ENCODE results near the gene SDC3.

The SDC3 gene

DNA sequence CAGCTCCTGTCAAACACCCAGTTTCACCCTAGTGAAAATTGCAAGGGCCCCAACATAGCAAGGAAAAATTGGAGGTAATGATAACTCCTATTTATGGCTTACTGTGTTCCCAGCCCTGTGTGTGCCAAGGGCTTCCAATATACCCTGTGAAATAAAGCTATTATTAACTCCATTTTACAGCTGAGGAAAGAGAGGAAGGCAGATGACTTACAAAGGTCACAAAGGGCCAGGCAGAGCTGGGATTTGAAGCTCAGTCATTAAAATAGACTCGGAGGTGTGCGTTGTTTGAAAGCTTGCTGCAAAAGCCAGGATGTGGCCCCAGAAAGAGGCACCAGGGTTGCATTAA is 20.2 kb upstream of the SDC3 start:
- no peaks in the 10 kb centered on the region for H3K4me1 ChIP-seq (ENCODE audit: control insufficient read depth, insufficient read depth, low read length, unreplicated experiment)
- H3K79me2 ChIP-seq (ENCODE audit: control insufficient read depth, insufficient read depth, low read length, unreplicated experiment): no peaks in the 10 kb centered on the region
- H3K27ac ChIP-seq (ENCODE audit: low read depth, low read length): no peak overlapping the region
- no peak overlapping the region for H3K4me3 ChIP-seq (ENCODE audit: low read depth, low read length)
- no peaks in the 10 kb centered on the region for H3K27me3 ChIP-seq (ENCODE audit: insufficient read depth, low read length)
- H2AFZ ChIP-seq (ENCODE audit: low read length, unreplicated experiment): no peak overlapping the region
- H3K36me3 ChIP-seq (ENCODE audit: insufficient read depth, low read length): 0 out of 2 replicates have a peak, but pooled peaks cover 7% of the 10 kb centered on the region

GRCh38 chr1:30928171-30928570 is 19.6 kb upstream of the SDC3 start:
- no peaks in the 10 kb centered on the region for H3K4me1 ChIP-seq (ENCODE audit: control insufficient read depth, insufficient read depth, low read length, unreplicated experiment)
- 0 out of 2 replicates have a peak, but pooled peaks cover 7% of the 10 kb centered on the region for H3K36me3 ChIP-seq (ENCODE audit: insufficient read depth, low read length)
- no peaks in the 10 kb centered on the region for H3K79me2 ChIP-seq (ENCODE audit: control insufficient read depth, insufficient read depth, low read length, unreplicated experiment)
- H3K27me3 ChIP-seq (ENCODE audit: insufficient read depth, low read length): no peaks in the 10 kb centered on the region
- no peak overlapping the region for H2AFZ ChIP-seq (ENCODE audit: low read length, unreplicated experiment)
- no peak overlapping the region for H3K27ac ChIP-seq (ENCODE audit: low read depth, low read length)
- no peak overlapping the region for H3K4me3 ChIP-seq (ENCODE audit: low read depth, low read length)

DNA sequence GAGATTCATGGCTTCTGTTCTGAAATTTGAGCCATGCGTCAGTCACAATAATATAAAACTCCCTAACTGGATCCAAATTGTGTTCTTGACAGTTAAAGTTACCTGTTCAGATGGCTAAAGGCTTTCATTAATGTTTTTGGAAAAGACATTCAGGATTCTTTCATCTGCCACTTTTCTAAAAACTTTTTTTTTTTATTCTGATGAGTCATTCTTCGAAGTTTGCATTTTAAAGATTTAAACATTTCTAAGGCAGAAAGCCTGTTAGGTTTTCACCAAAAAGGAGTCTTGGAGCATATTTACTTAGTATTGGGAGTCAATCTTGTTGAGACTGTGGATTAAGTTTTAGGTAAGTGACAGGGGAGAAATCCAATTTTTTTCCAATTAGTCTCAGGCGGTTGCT is 18.9 kb upstream of the SDC3 start:
- no peaks in the 10 kb centered on the region for H3K79me2 ChIP-seq (ENCODE audit: control insufficient read depth, insufficient read depth, low read length, unreplicated experiment)
- 0 out of 2 replicates have a peak, but pooled peaks cover 5% of the 10 kb centered on the region for H3K36me3 ChIP-seq (ENCODE audit: insufficient read depth, low read length)
- no peak overlapping the region for H2AFZ ChIP-seq (ENCODE audit: low read length, unreplicated experiment)
- no peaks in the 10 kb centered on the region for H3K4me1 ChIP-seq (ENCODE audit: control insufficient read depth, insufficient read depth, low read length, unreplicated experiment)
- no peak overlapping the region for H3K27ac ChIP-seq (ENCODE audit: low read depth, low read length)
- H3K27me3 ChIP-seq (ENCODE audit: insufficient read depth, low read length): no peaks in the 10 kb centered on the region
- H3K4me3 ChIP-seq (ENCODE audit: low read depth, low read length): no peak overlapping the region

- Histone ChIP-seq H3K4me3 (ENCODE audit: low read depth, low read length) (no peak overlapping the region), H3K27me3 (ENCODE audit: insufficient read depth, low read length) (no peaks in the 10 kb centered on the region), H3K79me2 (ENCODE audit: control insufficient read depth, insufficient read depth, low read length, unreplicated experiment) (no peaks in the 10 kb centered on the region), H3K4me1 (ENCODE audit: control insufficient read depth, insufficient read depth, low read length, unreplicated experiment) (no peaks in the 10 kb centered on the region), H2AFZ (ENCODE audit: low read length, unreplicated experiment) (no peak overlapping the region), H3K27ac (ENCODE audit: low read depth, low read length) (no peak overlapping the region), H3K36me3 (ENCODE audit: insufficient read depth, low read length) (no peaks in the 10 kb centered on the region)
These were observed 15.0 kb upstream of the SDC3 start for GRCh38 chr1:30923597-30923996.

DNA sequence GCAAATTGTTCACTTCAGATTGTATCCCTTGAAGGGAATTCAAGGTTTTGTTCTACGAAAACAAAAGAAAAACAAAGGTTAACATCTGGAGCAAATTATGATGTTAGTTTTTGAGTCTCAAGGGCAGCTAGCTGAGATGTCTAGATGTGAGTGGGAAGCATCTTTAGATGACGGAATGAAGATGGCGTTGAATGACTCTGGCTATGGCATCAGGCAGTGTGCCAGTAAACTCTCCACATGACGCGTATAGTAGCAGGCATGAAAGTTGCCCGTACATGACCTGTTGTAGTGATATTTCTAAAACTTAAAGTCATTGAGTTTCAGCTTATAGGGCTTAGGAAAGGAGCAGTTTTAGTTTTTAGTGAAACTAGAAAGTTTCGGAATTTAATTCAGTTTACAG is 12.3 kb upstream of the SDC3 start:
- no peaks in the 10 kb centered on the region for H3K79me2 ChIP-seq (ENCODE audit: control insufficient read depth, insufficient read depth, low read length, unreplicated experiment)
- no peaks in the 10 kb centered on the region for H3K4me1 ChIP-seq (ENCODE audit: control insufficient read depth, insufficient read depth, low read length, unreplicated experiment)
- H3K27me3 ChIP-seq (ENCODE audit: insufficient read depth, low read length): no peaks in the 10 kb centered on the region
- no peak overlapping the region for H3K27ac ChIP-seq (ENCODE audit: low read depth, low read length)
- no peak overlapping the region for H2AFZ ChIP-seq (ENCODE audit: low read length, unreplicated experiment)
- H3K36me3 ChIP-seq (ENCODE audit: insufficient read depth, low read length): no peaks in the 10 kb centered on the region
- H3K4me3 ChIP-seq (ENCODE audit: low read depth, low read length): no peak overlapping the region

- Histone ChIP-seq H3K27ac (ENCODE audit: low read depth, low read length) (no peak overlapping the region), H3K79me2 (ENCODE audit: control insufficient read depth, insufficient read depth, low read length, unreplicated experiment) (no peaks in the 10 kb centered on the region), H3K36me3 (ENCODE audit: insufficient read depth, low read length) (no peaks in the 10 kb centered on the region), H3K4me1 (ENCODE audit: control insufficient read depth, insufficient read depth, low read length, unreplicated experiment) (no peaks in the 10 kb centered on the region), H3K27me3 (ENCODE audit: insufficient read depth, low read length) (no peaks in the 10 kb centered on the region), H3K4me3 (ENCODE audit: low read depth, low read length) (no peak overlapping the region), H2AFZ (ENCODE audit: low read length, unreplicated experiment) (no peak overlapping the region)
These were observed 10.7 kb upstream of the SDC3 start for GRCh38 chr1:30919025-30919881.

- Histone ChIP-seq H3K4me1 (ENCODE audit: control insufficient read depth, insufficient read depth, low read length, unreplicated experiment) (no peaks in the 10 kb centered on the region), H3K79me2 (ENCODE audit: control insufficient read depth, insufficient read depth, low read length, unreplicated experiment) (no peaks in the 10 kb centered on the region), H2AFZ (ENCODE audit: low read length, unreplicated experiment) (no peak overlapping the region), H3K27ac (ENCODE audit: low read depth, low read length) (no peak overlapping the region), H3K36me3 (ENCODE audit: insufficient read depth, low read length) (no peaks in the 10 kb centered on the region), H3K4me3 (ENCODE audit: low read depth, low read length) (no peak overlapping the region), H3K27me3 (ENCODE audit: insufficient read depth, low read length) (no peaks in the 10 kb centered on the region)
These were observed 7.7 kb upstream of the SDC3 start for GRCh38 chr1:30916296-30916695.

DNA sequence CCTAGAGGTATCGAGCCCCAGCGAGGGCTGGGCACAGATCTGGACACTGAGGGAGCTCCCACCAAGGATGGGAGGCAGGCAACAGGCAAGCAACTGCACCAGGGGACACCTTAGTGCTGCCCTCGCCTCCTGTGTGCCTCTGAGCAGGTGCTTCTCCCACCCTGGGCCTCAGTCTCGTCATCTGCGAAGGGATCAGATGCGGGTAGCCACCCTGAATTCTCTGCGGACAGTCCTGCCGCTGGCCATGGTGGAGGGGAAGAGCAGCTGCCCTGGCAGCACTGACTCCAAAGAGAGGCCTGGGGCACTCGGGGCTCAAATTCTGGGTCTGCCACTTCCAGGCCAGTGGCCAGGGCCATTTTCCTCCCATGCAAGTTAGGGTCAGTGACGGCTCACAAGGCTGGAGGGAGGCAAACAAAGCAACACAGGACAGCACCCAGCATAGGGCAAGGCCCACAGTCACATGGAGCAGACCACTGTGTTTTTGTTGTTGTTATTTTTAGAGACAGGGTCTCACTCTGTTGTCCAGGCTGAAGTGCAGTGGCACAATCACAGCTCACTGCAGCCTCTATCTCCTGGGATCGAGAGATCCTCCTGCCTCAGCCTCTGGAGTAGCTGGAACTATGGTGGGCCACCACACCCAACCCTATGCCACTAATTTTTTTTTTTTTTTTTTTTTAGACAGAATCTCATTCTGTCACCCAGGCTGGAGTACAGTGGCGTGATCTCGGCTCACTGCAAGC is 7.1 kb upstream of the SDC3 start:
- no peaks in the 10 kb centered on the region for H3K79me2 ChIP-seq (ENCODE audit: control insufficient read depth, insufficient read depth, low read length, unreplicated experiment)
- H3K4me1 ChIP-seq (ENCODE audit: control insufficient read depth, insufficient read depth, low read length, unreplicated experiment): no peaks in the 10 kb centered on the region
- H3K27me3 ChIP-seq (ENCODE audit: insufficient read depth, low read length): no peaks in the 10 kb centered on the region
- no peak overlapping the region for H3K27ac ChIP-seq (ENCODE audit: low read depth, low read length)
- no peak overlapping the region for H3K4me3 ChIP-seq (ENCODE audit: low read depth, low read length)
- H2AFZ ChIP-seq (ENCODE audit: low read length, unreplicated experiment): no peak overlapping the region
- no peaks in the 10 kb centered on the region for H3K36me3 ChIP-seq (ENCODE audit: insufficient read depth, low read length)

DNA sequence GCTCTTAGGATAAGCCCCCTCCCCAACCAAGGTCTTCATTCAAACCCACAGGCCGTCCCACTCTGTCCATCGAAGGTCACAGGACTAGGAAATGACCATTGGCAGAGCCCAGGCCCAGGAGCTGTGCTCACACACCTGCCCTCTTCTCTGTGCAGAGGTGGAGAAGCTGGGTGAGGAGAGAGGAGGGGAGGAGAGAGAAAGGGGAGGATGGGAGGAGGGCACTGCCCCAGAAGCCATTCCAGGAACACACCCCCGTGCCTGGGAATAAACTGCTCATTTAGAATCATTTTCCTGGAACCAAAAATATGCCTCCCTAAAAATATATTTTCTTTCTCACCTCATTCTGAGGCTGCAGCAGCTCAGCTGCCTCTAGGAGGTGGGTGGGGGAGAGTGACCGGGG is 6.4 kb upstream of the SDC3 start:
- H2AFZ ChIP-seq (ENCODE audit: low read length, unreplicated experiment): no peak overlapping the region
- no peak overlapping the region for H3K4me3 ChIP-seq (ENCODE audit: low read depth, low read length)
- H3K79me2 ChIP-seq (ENCODE audit: control insufficient read depth, insufficient read depth, low read length, unreplicated experiment): no peaks in the 10 kb centered on the region
- no peaks in the 10 kb centered on the region for H3K36me3 ChIP-seq (ENCODE audit: insufficient read depth, low read length)
- no peak overlapping the region for H3K27ac ChIP-seq (ENCODE audit: low read depth, low read length)
- H3K27me3 ChIP-seq (ENCODE audit: insufficient read depth, low read length): no peaks in the 10 kb centered on the region
- no peaks in the 10 kb centered on the region for H3K4me1 ChIP-seq (ENCODE audit: control insufficient read depth, insufficient read depth, low read length, unreplicated experiment)

- no peaks in the 10 kb centered on the region for H3K27me3 ChIP-seq (ENCODE audit: insufficient read depth, low read length)
- no peaks in the 10 kb centered on the region for H3K36me3 ChIP-seq (ENCODE audit: insufficient read depth, low read length)
- H3K4me3 ChIP-seq (ENCODE audit: low read depth, low read length): no peak overlapping the region
- H2AFZ ChIP-seq (ENCODE audit: low read length, unreplicated experiment): no peak overlapping the region
- no peak overlapping the region for H3K27ac ChIP-seq (ENCODE audit: low read depth, low read length)
- H3K79me2 ChIP-seq (ENCODE audit: control insufficient read depth, insufficient read depth, low read length, unreplicated experiment): no peaks in the 10 kb centered on the region
- H3K4me1 ChIP-seq (ENCODE audit: control insufficient read depth, insufficient read depth, low read length, unreplicated experiment): no peaks in the 10 kb centered on the region
These were observed 6.0 kb upstream of the SDC3 start for GRCh38 chr1:30914587-30914922.
